IPS-15b (cell line): ENCODE results near the gene LRRC71.

Source experiments
- H3K27me3 ChIP-seq: one replicate; pipeline ENCODE4 v1.6.1; 2013; ENCODE audit warnings: low read length; ENCODE audit not compliant: control insufficient read depth, insufficient read depth
- H3K36me3 ChIP-seq: one replicate; pipeline ENCODE4 v1.6.1; 2013; ENCODE audit warnings: low read length; ENCODE audit not compliant: control insufficient read depth, insufficient read depth
- H3K4me1 ChIP-seq: one replicate; pipeline ENCODE4 v1.6.1; 2013; ENCODE audit warnings: mild to moderate bottlenecking, low read length; ENCODE audit not compliant: control insufficient read depth, insufficient read depth
- H3K4me3 ChIP-seq: one replicate; pipeline ENCODE4 v1.5.1; 2013; ENCODE audit warnings: low read depth, low read length
- H3K9ac ChIP-seq: one replicate; pipeline ENCODE4 v1.6.1; 2013; ENCODE audit warnings: low read depth, mild to moderate bottlenecking, low read length
- H3K9me3 ChIP-seq: one replicate; pipeline ENCODE4 v1.6.1; 2013; ENCODE audit warnings: mild to moderate bottlenecking, low read length; ENCODE audit not compliant: control insufficient read depth, insufficient read depth

LRRC71 gene

GRCh38 chr1:156920233-156921052 is at the start of gene LRRC71:
TSS of gene LRRC71 (plus strand) at chr1:156920632. CDS start at chr1:156920804, 172 bp downstream.
- H3K9ac ChIP-seq: no peak within 1 kb of the TSS
- H3K27me3 ChIP-seq: peaks cover 80% of the 10 kb centered on the region
- H3K4me3 ChIP-seq: peak within 1 kb of the TSS; percentile 68
- H3K36me3 ChIP-seq: no peaks in the 10 kb centered on the region
- no peaks in the 10 kb centered on the region for H3K9me3 ChIP-seq
- no peaks in the 10 kb centered on the region for H3K4me1 ChIP-seq

DNA sequence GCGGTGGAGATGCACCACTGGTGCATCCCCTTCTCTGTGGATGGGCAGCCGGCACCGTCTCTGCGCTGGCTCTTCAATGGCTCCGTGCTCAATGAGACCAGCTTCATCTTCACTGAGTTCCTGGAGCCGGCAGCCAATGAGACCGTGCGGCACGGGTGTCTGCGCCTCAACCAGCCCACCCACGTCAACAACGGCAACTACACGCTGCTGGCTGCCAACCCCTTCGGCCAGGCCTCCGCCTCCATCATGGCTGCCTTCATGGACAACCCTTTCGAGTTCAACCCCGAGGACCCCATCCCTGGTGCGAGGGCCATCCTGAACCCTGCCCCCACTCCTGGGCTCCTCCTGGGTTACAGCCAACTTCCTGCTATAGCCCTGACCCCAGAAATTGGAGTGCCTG is 46.8 kb upstream of the LRRC71 start:
- peaks cover 38% of the 10 kb centered on the region for H3K27me3 ChIP-seq
- no peaks in the 10 kb centered on the region for H3K4me1 ChIP-seq
- H3K36me3 ChIP-seq: no peaks in the 10 kb centered on the region
- H3K9me3 ChIP-seq: no peaks in the 10 kb centered on the region
- H3K9ac ChIP-seq: no peak overlapping the region
- no peak overlapping the region for H3K4me3 ChIP-seq

DNA sequence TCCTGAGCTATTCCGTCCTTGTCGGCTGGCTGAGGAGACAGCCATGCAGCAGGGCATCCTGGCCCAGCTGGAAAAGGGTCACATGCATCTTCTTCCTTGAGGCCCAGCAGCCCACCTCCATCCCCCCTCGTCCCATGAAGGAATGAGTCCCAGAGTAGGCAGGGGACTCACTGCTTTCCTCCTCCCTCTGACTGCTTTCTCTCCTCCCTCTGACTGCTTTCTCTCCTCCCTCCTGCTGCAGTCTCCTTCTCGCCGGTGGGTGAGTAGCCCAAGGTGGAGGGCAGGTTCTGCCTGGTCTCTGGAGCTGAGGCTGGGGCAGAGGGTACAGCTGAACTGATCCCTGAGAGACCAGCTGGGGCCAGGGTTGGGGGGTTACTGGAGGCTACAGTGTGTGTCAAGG is 46.3 kb upstream of the LRRC71 start:
- Histone ChIP-seq H3K36me3 (no peaks in the 10 kb centered on the region), H3K9ac (no peak overlapping the region), H3K4me1 (no peaks in the 10 kb centered on the region), H3K4me3 (no peak overlapping the region), H3K9me3 (no peaks in the 10 kb centered on the region), H3K27me3 (peaks cover 43% of the 10 kb centered on the region)

GRCh38 chr1:156874572-156875340 is 45.7 kb upstream of the LRRC71 start:
- Histone ChIP-seq H3K36me3 (no peaks in the 10 kb centered on the region), H3K4me3 (no peak overlapping the region), H3K4me1 (no peaks in the 10 kb centered on the region), H3K9me3 (no peaks in the 10 kb centered on the region), H3K9ac (no peak overlapping the region), H3K27me3 (peaks cover 42% of the 10 kb centered on the region)

GRCh38 chr1:156875341-156875615 is 45.2 kb upstream of the LRRC71 start:
- Histone ChIP-seq H3K4me1 (no peaks in the 10 kb centered on the region), H3K9me3 (no peaks in the 10 kb centered on the region), H3K27me3 (peaks cover 42% of the 10 kb centered on the region), H3K9ac (no peak overlapping the region), H3K4me3 (no peak overlapping the region), H3K36me3 (no peaks in the 10 kb centered on the region)

DNA sequence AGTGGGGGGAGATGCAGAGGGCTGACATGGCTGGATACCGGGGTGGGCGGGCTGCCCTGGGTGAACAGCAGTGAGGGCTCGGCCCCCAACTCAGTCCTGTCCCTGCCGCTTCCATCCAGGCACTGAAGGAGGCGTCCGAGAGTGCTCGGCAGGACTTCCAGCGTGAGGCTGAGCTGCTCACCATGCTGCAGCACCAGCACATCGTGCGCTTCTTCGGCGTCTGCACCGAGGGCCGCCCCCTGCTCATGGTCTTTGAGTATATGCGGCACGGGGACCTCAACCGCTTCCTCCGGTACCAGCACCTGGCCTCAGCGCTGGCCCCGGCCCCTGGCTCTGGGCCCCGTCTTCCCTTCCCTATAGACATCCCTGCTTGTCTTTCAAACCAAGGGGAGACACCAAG is 44.2 kb upstream of the LRRC71 start:
- no peaks in the 10 kb centered on the region for H3K4me1 ChIP-seq
- no peaks in the 10 kb centered on the region for H3K36me3 ChIP-seq
- peaks cover 38% of the 10 kb centered on the region for H3K27me3 ChIP-seq
- no peaks in the 10 kb centered on the region for H3K9me3 ChIP-seq
- H3K9ac ChIP-seq: no peak overlapping the region
- H3K4me3 ChIP-seq: no peak overlapping the region

DNA sequence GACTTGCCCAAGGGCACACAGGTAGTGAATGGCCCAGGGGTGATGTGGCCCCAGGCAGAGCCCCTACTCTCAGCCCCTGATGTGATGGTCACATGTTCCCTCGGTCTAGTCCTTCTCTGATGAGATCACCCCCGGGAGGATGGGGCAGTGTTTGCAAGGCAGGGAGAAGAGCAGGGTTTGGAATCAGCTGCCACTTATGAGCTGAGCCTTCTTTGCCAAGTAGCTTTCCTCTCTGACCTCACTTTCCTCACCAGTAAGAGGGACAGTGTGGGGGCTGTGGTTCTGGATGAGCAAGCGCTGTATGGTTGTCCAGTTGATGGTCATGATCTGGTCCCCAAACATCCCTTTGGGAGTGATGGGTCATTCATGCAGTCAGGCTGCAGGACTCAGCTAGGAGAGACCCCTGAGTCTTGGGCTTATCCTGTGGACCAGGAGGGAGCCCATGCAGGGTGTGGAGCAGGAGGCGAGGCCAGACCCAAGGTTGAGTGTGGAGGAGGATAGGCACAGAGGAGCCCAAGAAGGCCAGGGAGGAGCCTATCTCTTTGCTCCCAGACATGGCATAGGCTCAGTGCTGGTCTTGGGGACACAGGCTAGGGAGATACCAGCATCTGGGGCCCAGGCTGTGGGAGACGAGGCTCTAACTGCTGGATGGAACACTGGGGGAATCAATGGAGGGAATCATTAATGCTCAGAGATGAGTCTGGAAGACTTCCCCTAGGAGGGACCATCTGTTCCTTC is 42.8 kb upstream of the LRRC71 start:
- H3K9ac ChIP-seq: no peak overlapping the region
- H3K4me3 ChIP-seq: no peak overlapping the region
- peaks cover 40% of the 10 kb centered on the region for H3K27me3 ChIP-seq
- no peaks in the 10 kb centered on the region for H3K4me1 ChIP-seq
- no peaks in the 10 kb centered on the region for H3K9me3 ChIP-seq
- no peaks in the 10 kb centered on the region for H3K36me3 ChIP-seq

- Histone ChIP-seq H3K27me3 (peaks cover 55% of the 10 kb centered on the region), H3K4me3 (no peak overlapping the region), H3K36me3 (no peaks in the 10 kb centered on the region), H3K4me1 (no peaks in the 10 kb centered on the region), H3K9me3 (no peaks in the 10 kb centered on the region), H3K9ac (no peak overlapping the region)
Measured at GRCh38 chr1:156879876-156880275, 40.6 kb upstream of the LRRC71 start.

- no peaks in the 10 kb centered on the region for H3K4me1 ChIP-seq
- no peaks in the 10 kb centered on the region for H3K9me3 ChIP-seq
- H3K9ac ChIP-seq: no peak overlapping the region
- H3K36me3 ChIP-seq: no peaks in the 10 kb centered on the region
- H3K4me3 ChIP-seq: no peak overlapping the region
- H3K27me3 ChIP-seq: peaks cover 61% of the 10 kb centered on the region
Measured at GRCh38 chr1:156880473-156880872, 40.0 kb upstream of the LRRC71 start.

- Histone ChIP-seq H3K36me3 (no peaks in the 10 kb centered on the region), H3K4me3 (no peak overlapping the region), H3K9ac (no peak overlapping the region), H3K9me3 (no peaks in the 10 kb centered on the region), H3K27me3 (peaks cover 63% of the 10 kb centered on the region), H3K4me1 (peaks cover 2% of the 10 kb centered on the region)
Measured at GRCh38 chr1:156881101-156881500, 39.3 kb upstream of the LRRC71 start.

DNA sequence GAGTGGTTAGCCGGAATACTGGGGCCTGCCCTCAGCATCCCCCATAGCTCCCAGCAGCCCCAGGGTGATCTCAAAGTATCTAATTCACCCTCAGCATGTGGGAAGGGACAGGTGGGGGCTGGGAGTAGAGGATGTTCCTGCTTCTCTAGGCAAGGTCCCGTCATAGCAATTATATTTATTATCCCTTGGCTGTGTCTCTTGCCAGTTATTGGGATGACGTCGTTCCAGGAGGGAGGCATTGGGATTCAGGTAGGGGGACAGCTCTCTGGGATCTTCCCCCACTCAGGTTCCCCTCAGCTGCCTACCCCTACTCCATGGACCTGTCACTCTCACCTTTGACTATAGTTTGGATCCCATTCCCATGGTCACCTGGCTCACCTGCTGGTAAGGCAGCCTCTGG is 38.8 kb upstream of the LRRC71 start:
- Histone ChIP-seq H3K4me1 (peaks cover 5% of the 10 kb centered on the region), H3K27me3 (peaks cover 65% of the 10 kb centered on the region), H3K4me3 (no peak overlapping the region), H3K9ac (no peak overlapping the region), H3K36me3 (no peaks in the 10 kb centered on the region), H3K9me3 (no peaks in the 10 kb centered on the region)
